Measurements from ENCODE around the gene EXOC2. TPM values are rescaled to one million over a fixed set of nuclear protein-coding genes. Genes with fewer than 3 reads are reported as not detected.

EXOC2 gene
- total RNA-seq, 3 donors from 2014 or later = 19.7 to 37.3 (median 26.5) TPM

DNA sequence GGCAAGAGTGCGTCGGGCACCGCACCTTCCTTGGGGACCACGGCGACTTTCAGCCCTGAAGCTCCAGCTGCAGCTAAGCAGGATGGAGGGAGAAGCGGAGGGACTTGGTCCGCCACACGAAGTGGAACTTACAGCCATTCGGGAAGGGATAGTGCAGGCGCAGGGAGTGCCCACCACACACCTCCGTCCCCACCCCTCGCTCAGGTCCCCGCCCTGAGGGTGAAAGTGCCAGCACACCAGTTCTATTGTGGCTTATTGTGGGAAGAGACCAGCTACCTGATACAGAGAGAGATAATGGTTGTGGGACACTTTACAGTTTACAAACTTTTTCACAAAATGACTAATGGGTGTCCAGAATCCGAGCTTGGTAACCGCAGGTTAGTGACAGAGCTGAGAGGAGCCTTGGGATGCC is 225.3 kb downstream of the EXOC2 start:
- Histone ChIP-seq H3K36me3 (no peaks in the 10 kb centered on the region), H3K27me3 (peaks cover 0 to 34% of the 10 kb centered on the region in 2 donors), H3K4me3 (no peak overlapping the region), H3K27ac (no peak overlapping the region), H3K4me1 (no peaks in the 10 kb centered on the region), H3K9me3 (no peaks in the 10 kb centered on the region)
- DNase-seq (ENCODE audit: low spot score in 2 of 2) = no peak
- TF ChIP-seq POLR2AphosphoS5 (IDR thresholded peaks at IDR 0.05) (no peak), POLR2A (IDR thresholded peaks at IDR 0.05) (no peak)
- TF ChIP-seq, protein P1, sequence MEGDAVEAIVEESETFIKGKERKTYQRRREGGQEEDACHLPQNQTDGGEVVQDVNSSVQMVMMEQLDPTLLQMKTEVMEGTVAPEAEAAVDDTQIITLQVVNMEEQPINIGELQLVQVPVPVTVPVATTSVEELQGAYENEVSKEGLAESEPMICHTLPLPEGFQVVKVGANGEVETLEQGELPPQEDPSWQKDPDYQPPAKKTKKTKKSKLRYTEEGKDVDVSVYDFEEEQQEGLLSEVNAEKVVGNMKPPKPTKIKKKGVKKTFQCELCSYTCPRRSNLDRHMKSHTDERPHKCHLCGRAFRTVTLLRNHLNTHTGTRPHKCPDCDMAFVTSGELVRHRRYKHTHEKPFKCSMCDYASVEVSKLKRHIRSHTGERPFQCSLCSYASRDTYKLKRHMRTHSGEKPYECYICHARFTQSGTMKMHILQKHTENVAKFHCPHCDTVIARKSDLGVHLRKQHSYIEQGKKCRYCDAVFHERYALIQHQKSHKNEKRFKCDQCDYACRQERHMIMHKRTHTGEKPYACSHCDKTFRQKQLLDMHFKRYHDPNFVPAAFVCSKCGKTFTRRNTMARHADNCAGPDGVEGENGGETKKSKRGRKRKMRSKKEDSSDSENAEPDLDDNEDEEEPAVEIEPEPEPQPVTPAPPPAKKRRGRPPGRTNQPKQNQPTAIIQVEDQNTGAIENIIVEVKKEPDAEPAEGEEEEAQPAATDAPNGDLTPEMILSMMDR (IDR thresholded peaks at IDR 0.05) = no peak
- intact Hi-C loops (cut with DNase I; ENCODE audit: low total_unique reads) = no loop called here

DNA sequence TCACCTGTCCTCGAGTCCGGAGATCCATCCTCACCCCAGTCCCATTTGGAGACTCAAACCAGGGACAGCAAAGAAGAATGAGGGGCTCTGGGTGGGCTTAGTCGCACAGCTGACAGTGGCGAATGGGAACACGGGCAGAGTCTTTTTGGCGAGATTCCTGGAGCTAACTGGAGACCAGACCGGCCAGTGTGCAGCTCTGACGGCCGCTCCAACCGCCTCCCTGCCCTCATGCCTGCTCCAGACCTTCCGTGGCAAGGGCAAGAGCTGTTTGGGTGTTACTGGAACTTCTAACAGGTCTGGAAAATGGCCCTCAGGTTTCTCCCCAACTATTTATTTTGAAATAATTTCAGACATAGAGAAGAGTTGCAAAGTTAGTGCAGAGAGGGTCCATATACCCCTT is 225.8 kb downstream of the EXOC2 start:
- peaks cover 0 to 37% of the 10 kb centered on the region in 2 donors for H3K27me3 ChIP-seq
- TF ChIP-seq POLR2A (IDR thresholded peaks at IDR 0.05) (no peak), POLR2AphosphoS5 (IDR thresholded peaks at IDR 0.05) (no peak)
- TF ChIP-seq, protein P1 (IDR thresholded peaks at IDR 0.05) = no peak
- no peak overlapping the region for H3K4me3 ChIP-seq
- intact Hi-C loops (cut with DNase I; ENCODE audit: low total_unique reads) = no loop called here
- no peaks in the 10 kb centered on the region for H3K36me3 ChIP-seq
- H3K27ac ChIP-seq = no peak overlapping the region
- no peaks in the 10 kb centered on the region for H3K9me3 ChIP-seq
- no peaks in the 10 kb centered on the region for H3K4me1 ChIP-seq
- DNase-seq (ENCODE audit: low spot score in 2 of 2) = no peak

DNA sequence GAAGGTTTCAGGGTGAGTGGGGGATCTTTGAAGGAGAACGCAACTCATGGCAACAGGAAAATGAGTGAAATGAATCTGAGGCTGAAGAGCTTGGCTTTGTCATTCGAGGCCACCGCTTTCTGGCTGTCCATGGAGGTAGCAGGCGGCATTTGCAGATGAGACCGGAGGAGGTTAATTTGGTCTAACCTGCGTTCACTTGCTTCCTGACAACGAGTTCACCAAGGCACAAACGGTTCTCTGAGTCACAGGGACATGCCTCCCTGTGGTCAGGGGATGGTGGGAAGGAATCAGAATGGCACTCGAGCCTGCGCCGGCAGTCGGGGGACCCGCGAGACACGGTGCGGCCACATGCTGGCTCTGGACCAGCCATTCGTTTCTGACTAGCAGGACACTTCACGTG is 226.4 kb downstream of the EXOC2 start:
- intact Hi-C loops (cut with DNase I; ENCODE audit: low total_unique reads) = no loop called here
- H3K9me3 ChIP-seq = no peaks in the 10 kb centered on the region
- no peak overlapping the region for H3K4me3 ChIP-seq
- no peak for TF ChIP-seq POLR2A (IDR thresholded peaks at IDR 0.05)
- TF ChIP-seq, protein P1 (IDR thresholded peaks at IDR 0.05) = no peak
- H3K4me1 ChIP-seq = no peaks in the 10 kb centered on the region
- no peak for DNase-seq (ENCODE audit: low spot score in 2 of 2)
- H3K27ac ChIP-seq = no peak overlapping the region
- no peaks in the 10 kb centered on the region for H3K36me3 ChIP-seq
- peaks cover 0 to 37% of the 10 kb centered on the region in 2 donors for H3K27me3 ChIP-seq

DNA sequence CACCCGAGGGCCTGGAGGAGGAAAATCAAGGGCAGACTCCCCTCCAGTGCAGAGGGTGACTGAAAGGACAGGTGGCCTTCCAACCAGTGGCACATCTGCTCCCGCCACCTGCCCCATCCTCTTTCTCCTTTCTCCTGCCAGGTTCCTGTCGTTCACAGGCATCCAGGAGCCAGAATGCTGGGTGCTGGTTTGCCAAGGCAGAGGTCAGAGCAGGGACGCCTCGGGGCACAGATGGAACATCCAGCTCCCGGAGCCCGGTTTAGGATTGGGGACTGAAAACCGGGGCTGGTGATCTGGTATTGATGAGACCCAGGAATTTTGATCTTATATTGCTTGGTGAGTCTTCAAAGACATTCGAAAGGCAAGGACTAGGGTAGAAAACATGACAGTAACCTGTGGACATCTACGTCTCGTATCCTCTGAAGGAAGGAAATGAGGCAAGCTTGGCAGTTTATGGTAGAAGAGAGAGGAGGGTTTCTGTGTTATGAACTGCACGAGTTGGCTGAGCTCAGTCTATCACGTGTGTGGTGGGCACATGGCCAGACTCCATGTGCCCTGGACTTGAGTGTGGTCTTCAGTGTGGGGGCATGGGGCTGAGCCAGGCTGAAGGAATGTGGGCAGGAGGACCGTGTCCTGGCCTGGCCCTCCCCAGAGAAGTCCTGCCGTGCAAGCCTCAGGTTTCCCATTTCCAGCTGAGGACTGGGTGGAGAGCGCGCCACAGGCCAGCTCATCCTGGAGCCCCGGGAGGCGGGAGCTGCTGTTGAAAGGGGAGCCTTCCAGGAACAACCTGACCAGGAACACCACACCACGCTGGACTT is 227.2 kb downstream of the EXOC2 start:
- no peaks in the 10 kb centered on the region for H3K9me3 ChIP-seq

DNA sequence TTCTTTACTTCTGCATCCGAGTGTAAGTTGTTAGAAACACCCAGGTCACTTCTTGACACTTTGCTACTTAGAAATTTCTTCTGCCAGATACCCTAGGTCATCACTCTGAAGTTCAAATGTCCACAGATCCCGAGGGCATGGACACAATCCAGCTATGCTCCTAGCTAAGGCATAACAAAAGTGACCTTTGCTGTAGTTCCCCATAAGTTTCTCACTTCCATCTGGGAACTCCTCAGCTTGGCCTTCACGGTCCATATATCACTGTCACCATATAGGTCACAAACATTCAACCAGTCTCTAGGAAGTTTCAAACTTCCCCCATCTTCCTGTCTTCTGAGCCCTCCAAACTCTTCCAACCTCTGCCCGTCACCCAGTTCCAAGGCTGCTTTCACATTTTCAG is 236.1 kb downstream of the EXOC2 start:
- Histone ChIP-seq H3K9me3 (peaks cover 0 to 6% of the 10 kb centered on the region in 2 donors), H3K27ac (no peak overlapping the region), H3K4me1 (no peaks in the 10 kb centered on the region), H3K4me3 (no peak overlapping the region), H3K27me3 (peaks cover 0 to 4% of the 10 kb centered on the region in 2 donors), H3K36me3 (no peaks in the 10 kb centered on the region)
- DNase-seq (ENCODE audit: low spot score in 2 of 2) = no peak
- no peak for TF ChIP-seq POLR2AphosphoS5 (IDR thresholded peaks at IDR 0.05)
- intact Hi-C loops (cut with DNase I; ENCODE audit: low total_unique reads) = no loop called here

More for the DNA sequence above, 227.2 kb downstream of the EXOC2 start:
- no peak overlapping the region for H3K4me3 ChIP-seq
- DNase-seq (ENCODE audit: low spot score in 2 of 2) = no peak
- no peaks in the 10 kb centered on the region for H3K36me3 ChIP-seq
- no peak overlapping the region for H3K27ac ChIP-seq
- H3K4me1 ChIP-seq = no peaks in the 10 kb centered on the region
- H3K27me3 ChIP-seq = peaks cover 0 to 37% of the 10 kb centered on the region in 2 donors
- TF ChIP-seq POLR2A (IDR thresholded peaks at IDR 0.05) (no peak), POLR2AphosphoS5 (IDR thresholded peaks at IDR 0.05) (no peak)
- TF ChIP-seq, protein P1 (IDR thresholded peaks at IDR 0.05) = no peak
- intact Hi-C loops (cut with DNase I; ENCODE audit: low total_unique reads) = no loop called here

Data from breast epithelium (tissue), 4 donors.